Loucy (cell line): ENCODE results near the gene SNHG17.

ENCODE experiments used
- H2AFZ ChIP-seq: fragments of 200-600 bp; sonication (generic); 2 replicates; pipeline ENCODE4 v1.6.0; 2016; ENCODE audit warnings: antibody characterized with exemption, mild to moderate bottlenecking, low read length, moderate library complexity
- H3F3A ChIP-seq: fragments of 200-600 bp; 2 replicates; pipeline ENCODE4 v1.6.0; 2016; ENCODE audit warnings: antibody characterized with exemption, low read depth, mild to moderate bottlenecking
- H3K27me3 ChIP-seq: fragments of 200-600 bp; sonication (generic); 2 replicates; pipeline ENCODE4 v1.6.1; 2014; ENCODE audit warnings: low read length, mild to moderate bottlenecking; ENCODE audit not compliant: insufficient read depth, poor library complexity, severe bottlenecking
- H3K36me3 ChIP-seq: fragments of 200-600 bp; sonication (generic); 2 replicates; pipeline ENCODE4 v1.6.1; 2016; ENCODE audit warnings: low read length; ENCODE audit not compliant: insufficient read depth
- H3K4me1 ChIP-seq: fragments of 200-600 bp; sonication (generic); 2 replicates; pipeline ENCODE4 v1.5.1; 2014; ENCODE audit warnings: low read length, mild to moderate bottlenecking; ENCODE audit not compliant: insufficient read depth, poor library complexity, severe bottlenecking
- H3K4me2 ChIP-seq: fragments of 200-600 bp; sonication (generic); 2 replicates; pipeline ENCODE4 v1.6.0; 2014; ENCODE audit warnings: antibody characterized with exemption, low read length, low read depth, mild to moderate bottlenecking; ENCODE audit not compliant: poor library complexity, severe bottlenecking
- H3K4me3 ChIP-seq: fragments of 200-600 bp; sonication (generic); 2 replicates; pipeline ENCODE4 v1.5.1; 2014; ENCODE audit warnings: low read length, mild to moderate bottlenecking, mixed read lengths; ENCODE audit not compliant: poor library complexity, severe bottlenecking
- H3K79me2 ChIP-seq: fragments of 200-600 bp; sonication (generic); 2 replicates; pipeline ENCODE4 v1.6.1; 2014; ENCODE audit warnings: low read length; ENCODE audit not compliant: insufficient read depth
- H3K9ac ChIP-seq: fragments of 200-600 bp; sonication (generic); 2 replicates; pipeline ENCODE4 v1.6.0; 2014; ENCODE audit warnings: mild to moderate bottlenecking, low read depth, low read length, moderate library complexity; ENCODE audit not compliant: poor library complexity, severe bottlenecking
- H3K9me2 ChIP-seq: fragments of 200-600 bp; sonication (generic); replicated peaks from 2 replicates; pipeline ENCODE4 v1.6.1; 2016; ENCODE audit warnings: low read depth, low read length, mixed read lengths
- H3K9me3 ChIP-seq: fragments of 200-600 bp; sonication (generic); 2 replicates; pipeline ENCODE4 v1.6.1; 2014; ENCODE audit warnings: mild to moderate bottlenecking, antibody characterized with exemption, low read length, low read depth; ENCODE audit not compliant: insufficient read depth
- H4K20me1 ChIP-seq: fragments of 200-600 bp; sonication (generic); 2 replicates; pipeline ENCODE4 v1.6.0; 2014; ENCODE audit warnings: antibody characterized with exemption, low read length, mild to moderate bottlenecking; ENCODE audit not compliant: insufficient read depth, poor library complexity, severe bottlenecking
- EZH2phosphoT487 ChIP-seq: fragments of 200-600 bp; IDR thresholded peaks from 2 replicates; pipeline ENCODE4 v1.6.1; 2018; ENCODE audit warnings: antibody characterized with exemption, mild to moderate bottlenecking, moderate library complexity, borderline replicate concordance
- TF ChIP-seq, protein P1 (sequence below): fragments of 200-600 bp; sonication (generic); conservative IDR thresholded peaks from 2 replicates; pipeline ENCODE4 v1.5.1; 2014; ENCODE audit warnings: mild to moderate bottlenecking, antibody characterized with exemption, low read length

The SNHG17 gene

DNA sequence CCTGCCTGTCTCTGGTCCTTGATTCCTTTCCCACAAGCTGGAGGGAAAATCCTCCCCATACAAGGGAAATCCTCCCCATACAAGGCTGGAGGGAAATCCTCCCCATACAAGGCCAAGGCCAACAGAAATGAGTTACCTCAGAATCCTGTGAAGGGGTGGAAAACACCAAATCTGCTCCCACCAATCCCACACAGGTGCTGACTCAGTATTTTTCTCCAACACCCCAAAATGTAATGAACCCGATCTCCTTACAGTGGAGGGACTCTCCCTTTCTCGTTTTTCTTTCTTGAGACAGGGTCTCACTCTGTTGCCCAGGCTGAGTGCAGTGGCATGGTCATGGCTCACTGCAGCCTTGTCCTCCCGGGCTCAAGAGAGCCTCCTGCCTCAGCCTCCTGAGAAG, 6.3 kb downstream of the SNHG17 start:
- Histone ChIP-seq H3K27me3 (no peaks in the 10 kb centered on the region), H3K4me1 (peaks cover 49% of the 10 kb centered on the region), H3K9me3 (no peaks in the 10 kb centered on the region), H3K79me2 (peaks cover 98% of the 10 kb centered on the region), H2AFZ (no peak overlapping the region), H3K4me3 (no peak overlapping the region), H3F3A (no peaks in the 10 kb centered on the region), H3K4me2 (peak overlapping the region; percentile 45), H3K9ac (no peak overlapping the region), H4K20me1 (peaks cover 96% of the 10 kb centered on the region), H3K9me2 (no peaks in the 10 kb centered on the region), H3K36me3 (peaks cover 86% of the 10 kb centered on the region)
- TF ChIP-seq EZH2phosphoT487 = no peak
- TF ChIP-seq, protein P1, sequence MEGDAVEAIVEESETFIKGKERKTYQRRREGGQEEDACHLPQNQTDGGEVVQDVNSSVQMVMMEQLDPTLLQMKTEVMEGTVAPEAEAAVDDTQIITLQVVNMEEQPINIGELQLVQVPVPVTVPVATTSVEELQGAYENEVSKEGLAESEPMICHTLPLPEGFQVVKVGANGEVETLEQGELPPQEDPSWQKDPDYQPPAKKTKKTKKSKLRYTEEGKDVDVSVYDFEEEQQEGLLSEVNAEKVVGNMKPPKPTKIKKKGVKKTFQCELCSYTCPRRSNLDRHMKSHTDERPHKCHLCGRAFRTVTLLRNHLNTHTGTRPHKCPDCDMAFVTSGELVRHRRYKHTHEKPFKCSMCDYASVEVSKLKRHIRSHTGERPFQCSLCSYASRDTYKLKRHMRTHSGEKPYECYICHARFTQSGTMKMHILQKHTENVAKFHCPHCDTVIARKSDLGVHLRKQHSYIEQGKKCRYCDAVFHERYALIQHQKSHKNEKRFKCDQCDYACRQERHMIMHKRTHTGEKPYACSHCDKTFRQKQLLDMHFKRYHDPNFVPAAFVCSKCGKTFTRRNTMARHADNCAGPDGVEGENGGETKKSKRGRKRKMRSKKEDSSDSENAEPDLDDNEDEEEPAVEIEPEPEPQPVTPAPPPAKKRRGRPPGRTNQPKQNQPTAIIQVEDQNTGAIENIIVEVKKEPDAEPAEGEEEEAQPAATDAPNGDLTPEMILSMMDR = no peak

DNA sequence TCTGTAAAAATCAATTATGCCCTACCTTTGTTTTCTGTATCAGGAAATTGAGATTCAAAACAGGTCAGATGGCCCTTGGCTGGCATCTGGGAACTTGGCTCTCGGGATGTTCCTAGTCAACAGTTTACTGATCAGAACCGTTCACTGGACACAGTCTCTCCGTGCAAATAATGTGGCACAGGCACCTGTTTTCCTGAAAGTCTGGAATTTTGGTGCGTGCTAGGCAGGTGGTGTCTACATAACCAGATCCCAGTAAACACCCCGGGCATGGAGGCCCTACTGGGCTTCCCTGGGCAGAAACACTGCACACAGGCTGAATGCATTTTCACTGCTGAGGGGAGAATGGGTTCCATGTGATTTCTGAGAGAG, 7.5 kb downstream of the SNHG17 start:
- Histone ChIP-seq H3K4me1 (peaks cover 39% of the 10 kb centered on the region), H3K4me2 (peak overlapping the region; percentile 45), H3K27me3 (no peaks in the 10 kb centered on the region), H3K9me2 (no peaks in the 10 kb centered on the region), H3K36me3 (peaks cover 94% of the 10 kb centered on the region), H3F3A (no peaks in the 10 kb centered on the region), H3K9ac (no peak overlapping the region), H3K9me3 (no peaks in the 10 kb centered on the region), H4K20me1 (peaks cover 95% of the 10 kb centered on the region), H3K4me3 (no peak overlapping the region), H2AFZ (no peak overlapping the region), H3K79me2 (peaks cover 98% of the 10 kb centered on the region)
- TF ChIP-seq, protein P1 = no peak

DNA sequence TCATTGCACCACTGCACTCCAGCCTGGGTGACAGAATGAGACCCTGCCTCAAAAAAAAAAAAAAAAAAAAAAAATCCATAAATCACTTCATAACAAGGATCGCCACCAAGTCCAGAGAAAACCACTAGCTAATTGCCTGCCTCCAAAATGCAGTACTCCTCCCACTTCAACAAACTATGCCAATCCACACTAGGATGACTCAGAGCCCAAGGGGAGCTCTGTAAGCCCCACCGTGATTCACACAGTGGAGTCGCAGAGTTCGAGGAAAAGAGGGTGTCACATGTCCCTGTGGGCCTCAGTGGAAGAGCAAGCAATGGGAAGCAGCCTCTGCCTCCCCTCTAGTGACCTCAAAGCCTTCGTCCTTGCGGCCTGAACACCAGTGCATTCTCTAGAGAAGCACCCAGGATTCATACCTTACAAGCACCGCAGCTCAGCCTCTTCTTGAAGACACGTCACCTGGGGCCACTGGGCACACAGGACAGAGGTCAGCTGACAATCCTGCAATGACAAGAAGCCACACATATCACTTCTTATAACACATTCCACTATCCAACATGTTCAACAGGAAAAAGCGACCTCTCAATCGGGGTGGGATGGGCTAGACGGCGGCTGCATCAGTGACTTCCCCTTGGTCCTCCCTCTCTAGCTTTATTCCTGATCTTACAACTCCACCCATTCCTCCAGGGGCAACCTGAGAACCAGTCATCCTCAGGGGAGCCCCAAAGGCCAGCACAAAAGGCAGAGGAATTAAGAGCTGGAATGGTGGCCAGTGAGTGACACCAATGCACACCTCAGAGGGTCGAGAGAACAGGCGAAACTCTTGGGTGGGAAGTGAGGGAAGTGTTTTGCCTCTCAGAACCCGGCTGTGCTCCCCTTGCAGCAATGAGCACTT, 8.9 kb downstream of the SNHG17 start:
- H4K20me1 ChIP-seq = peaks cover 95% of the 10 kb centered on the region
- H3K4me1 ChIP-seq = peaks cover 25% of the 10 kb centered on the region
- H3K27me3 ChIP-seq = no peaks in the 10 kb centered on the region
- no peak for TF ChIP-seq EZH2phosphoT487
- TF ChIP-seq, protein P1 = no peak
- no peaks in the 10 kb centered on the region for H3F3A ChIP-seq
- peaks cover 94% of the 10 kb centered on the region for H3K36me3 ChIP-seq
- H3K9me3 ChIP-seq = no peaks in the 10 kb centered on the region
- H3K9ac ChIP-seq = no peak overlapping the region
- no peak overlapping the region for H3K4me3 ChIP-seq
- H3K79me2 ChIP-seq = peaks cover 98% of the 10 kb centered on the region
- H3K4me2 ChIP-seq = peak overlapping the region; percentile 45
- H3K9me2 ChIP-seq = no peaks in the 10 kb centered on the region
- H2AFZ ChIP-seq = no peak overlapping the region
